Measurements from ENCODE around the gene SUV39H1. TPM values are rescaled to one million over a fixed set of nuclear protein-coding genes. Genes with fewer than 3 reads are reported as not detected.

The SUV39H1 gene, protein sequence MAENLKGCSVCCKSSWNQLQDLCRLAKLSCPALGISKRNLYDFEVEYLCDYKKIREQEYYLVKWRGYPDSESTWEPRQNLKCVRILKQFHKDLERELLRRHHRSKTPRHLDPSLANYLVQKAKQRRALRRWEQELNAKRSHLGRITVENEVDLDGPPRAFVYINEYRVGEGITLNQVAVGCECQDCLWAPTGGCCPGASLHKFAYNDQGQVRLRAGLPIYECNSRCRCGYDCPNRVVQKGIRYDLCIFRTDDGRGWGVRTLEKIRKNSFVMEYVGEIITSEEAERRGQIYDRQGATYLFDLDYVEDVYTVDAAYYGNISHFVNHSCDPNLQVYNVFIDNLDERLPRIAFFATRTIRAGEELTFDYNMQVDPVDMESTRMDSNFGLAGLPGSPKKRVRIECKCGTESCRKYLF
- 3.9 and 29.8 TPM in 2 replicates for total RNA-seq

DNA sequence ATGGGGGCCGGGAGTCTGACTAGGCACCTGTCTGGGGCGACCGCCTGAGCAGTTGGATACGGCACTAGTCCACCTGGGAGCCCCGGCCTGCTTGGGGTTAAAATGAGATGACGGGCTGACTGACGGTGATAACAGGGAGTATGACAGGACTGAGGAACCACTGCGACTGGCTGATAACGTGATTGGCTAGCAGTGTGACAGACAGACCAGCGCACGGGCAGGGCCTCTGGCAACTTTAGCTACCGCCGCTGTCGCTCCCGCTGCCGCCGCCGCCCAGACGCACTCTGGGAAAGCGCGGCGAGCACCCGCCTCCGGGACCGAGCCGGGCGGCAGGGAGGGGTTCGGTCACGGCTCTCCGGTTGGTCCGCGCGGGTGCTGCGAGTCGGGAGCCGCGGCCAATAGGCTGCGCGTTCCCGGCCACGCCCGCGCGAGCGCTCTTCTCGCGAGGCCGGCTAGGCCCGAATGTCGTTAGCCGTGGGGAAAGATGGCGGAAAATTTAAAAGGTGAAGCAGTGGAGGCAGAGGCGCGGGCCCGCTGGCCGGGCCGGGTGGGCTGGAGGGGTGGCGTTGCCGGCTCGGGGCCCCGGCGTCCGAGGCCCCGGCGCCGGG is at the start of gene SUV39H1:
Gene SUV39H1 (plus strand): TSS at position 434 of the 608 bp plus-strand sequence. CDS start 51 bp downstream, at position 485.

DNA sequence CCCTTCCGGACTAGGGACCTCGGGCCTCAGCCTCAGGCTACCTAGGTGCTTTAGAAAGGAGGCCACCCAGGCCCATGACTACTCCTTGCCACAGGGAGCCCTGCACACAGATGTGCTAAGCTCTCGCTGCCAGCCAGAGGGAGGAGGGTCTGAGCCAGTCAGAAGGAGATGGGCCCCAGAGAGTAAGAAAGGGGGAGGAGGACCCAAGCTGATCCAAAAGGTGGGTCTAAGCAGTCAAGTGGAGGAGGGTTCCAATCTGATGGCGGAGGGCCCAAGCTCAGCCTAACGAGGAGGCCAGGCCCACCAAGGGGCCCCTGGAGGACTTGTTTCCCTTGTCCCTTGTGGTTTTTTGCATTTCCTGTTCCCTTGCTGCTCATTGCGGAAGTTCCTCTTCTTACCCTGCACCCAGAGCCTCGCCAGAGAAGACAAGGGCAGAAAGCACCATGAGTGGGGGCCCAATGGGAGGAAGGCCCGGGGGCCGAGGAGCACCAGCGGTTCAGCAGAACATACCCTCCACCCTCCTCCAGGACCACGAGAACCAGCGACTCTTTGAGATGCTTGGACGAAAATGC is 13.0 kb upstream of the SUV39H1 start, which contains the start of gene WAS:
Gene WAS (plus strand): TSS at position 389 of the 572 bp plus-strand sequence. CDS start 55 bp downstream, at position 444.

Other genes starting within 250 kb of the SUV39H1 start
- gene SLC38A5, start 226.5 kb upstream of the SUV39H1 start, total RNA-seq, result 28.0 and 75.9 TPM in 2 replicates
- gene FTSJ1, start 220.5 kb upstream of the SUV39H1 start, total RNA-seq, result 72.1 and 146 TPM in 2 replicates
- 19.3 and 19.9 TPM in 2 replicates for gene PORCN, start 187.7 kb upstream of the SUV39H1 start, total RNA-seq
- 71.2 and 154 TPM in 2 replicates for gene EBP, start 174.9 kb upstream of the SUV39H1 start, total RNA-seq
- gene TBC1D25, start 157.0 kb upstream of the SUV39H1 start, total RNA-seq, result 10.3 and 10.5 TPM in 2 replicates
- gene RBM3, start 122.2 kb upstream of the SUV39H1 start, total RNA-seq, result 143 and 161 TPM in 2 replicates
- gene WDR13, start 99.2 kb upstream of the SUV39H1 start, total RNA-seq, result 99.2 and 124 TPM in 2 replicates
- gene WAS, start 12.9 kb upstream of the SUV39H1 start, total RNA-seq, result 0.38 TPM in 1 of 2 replicates, not detected in the other
- not detected in 2 replicates for gene GLOD5, start 65.0 kb downstream of the SUV39H1 start, total RNA-seq
- not detected in 2 replicates for gene GATA1, start 89.9 kb downstream of the SUV39H1 start, total RNA-seq
- 44.2 and 61.4 TPM in 2 replicates for gene HDAC6, start 105.3 kb downstream of the SUV39H1 start, total RNA-seq
- gene ERAS, start 129.8 kb downstream of the SUV39H1 start, total RNA-seq, result not detected in 2 replicates
- gene PCSK1N, start 138.9 kb downstream of the SUV39H1 start, total RNA-seq, result 9.5 and 32.6 TPM in 2 replicates
- gene TIMM17B, start 201.0 kb downstream of the SUV39H1 start, total RNA-seq, result 76.9 and 84.4 TPM in 2 replicates
- gene PQBP1, start 201.2 kb downstream of the SUV39H1 start, total RNA-seq, result 59.7 and 70.9 TPM in 2 replicates
- 26.7 and 34.0 TPM in 2 replicates for gene SLC35A2, start 214.9 kb downstream of the SUV39H1 start, total RNA-seq
- 9.0 and 13.0 TPM in 2 replicates for gene PIM2, start 222.3 kb downstream of the SUV39H1 start, total RNA-seq

Measured in mesangial cell (primary cell).